WTC11 (cell line): ENCODE measurements around the gene SRRM5.

Source experiments
- CREB1 ChIP-seq: sonication (generic); formaldehyde crosslinking; IDR thresholded peaks from 2 replicates; pipeline ENCODE4 v1.8.0; 2023; ENCODE audit warnings: mild to moderate bottlenecking, missing genetic modification reagents
- CTCF ChIP-seq: fragments of 200-600 bp; IDR thresholded peaks from 2 replicates; pipeline ENCODE4 v1.8.0; 2022; ENCODE audit warnings: antibody characterized with exemption
- ELF4 ChIP-seq: sonication (generic); formaldehyde crosslinking; IDR thresholded peaks from 2 replicates; pipeline ENCODE4 v1.8.1; 2022; ENCODE audit warnings: low read depth, mild to moderate bottlenecking, moderate library complexity, missing genetic modification reagents
- IRF1 ChIP-seq: sonication (generic); formaldehyde crosslinking; IDR thresholded peaks from 2 replicates; pipeline ENCODE4 v1.8.0; 2023; ENCODE audit warnings: missing genetic modification reagents
- MAX ChIP-seq: sonication (generic); formaldehyde crosslinking; IDR thresholded peaks from 2 replicates; pipeline ENCODE4 v1.8.0; 2022; ENCODE audit warnings: mild to moderate bottlenecking, missing genetic modification reagents
- NFYB ChIP-seq: sonication (generic); formaldehyde crosslinking; conservative IDR thresholded peaks from 2 replicates; pipeline ENCODE4 v1.8.0; 2022; ENCODE audit warnings: low read depth, missing genetic modification reagents
- PRDM15 ChIP-seq: sonication (generic); formaldehyde crosslinking; IDR thresholded peaks from 2 replicates; pipeline ENCODE4 v1.8.0; 2022; ENCODE audit warnings: missing genetic modification reagents
- SMAD4 ChIP-seq: sonication (generic); formaldehyde crosslinking; IDR thresholded peaks from 2 replicates; pipeline ENCODE4 v1.8.0; 2022; ENCODE audit warnings: mild to moderate bottlenecking, missing genetic modification reagents
- TP53 ChIP-seq: sonication (generic); formaldehyde crosslinking; IDR thresholded peaks from 2 replicates; pipeline ENCODE4 v1.8.1; 2023; ENCODE audit warnings: mild to moderate bottlenecking, missing genetic modification reagents
- ZNF138 ChIP-seq: sonication (generic); formaldehyde crosslinking; conservative IDR thresholded peaks from 2 replicates; pipeline ENCODE4 v1.8.1; 2022; ENCODE audit warnings: mild to moderate bottlenecking, moderate library complexity, missing genetic modification reagents
- ZNF263 ChIP-seq: sonication (generic); formaldehyde crosslinking; IDR thresholded peaks from 2 replicates; pipeline ENCODE4 v1.8.1; 2022; ENCODE audit warnings: low read depth, mild to moderate bottlenecking, moderate library complexity, missing genetic modification reagents

- TF ChIP-seq CTCF, result no peak
- TF ChIP-seq ZNF263, result no peak
- no peak for TF ChIP-seq NFYB (CRISPR knock-in tag)
- TF ChIP-seq TP53 (CRISPR knock-in tag), result no peak
- TF ChIP-seq CREB1 (CRISPR knock-in tag), result no peak
- no peak for TF ChIP-seq SMAD4
- TF ChIP-seq PRDM15 (CRISPR knock-in tag), result no peak
- TF ChIP-seq ZNF138 (CRISPR knock-in tag), result no peak
- no peak for TF ChIP-seq MAX (CRISPR knock-in tag)
- no peak for TF ChIP-seq IRF1 (CRISPR knock-in tag)
- no peak for TF ChIP-seq ELF4 (CRISPR knock-in tag)
Measured at GRCh38 chr19:43634068-43634467, 22.2 kb downstream of the SRRM5 start.
